Measurements from ENCODE around the gene LAGE3. TPM values are rescaled to one million over a fixed set of nuclear protein-coding genes. Genes with fewer than 3 reads are reported as not detected.

Gene LAGE3
- total and polyA plus RNA-seq, 2 experiments from 2014 or later = 32.2 to 49.4 TPM

GRCh38 chrX:154439841-154440240 lies 39.2 kb downstream of the LAGE3 start:
- H3K27ac ChIP-seq = no peak overlapping the region
- H4K20me1 ChIP-seq (ENCODE audit: insufficient read depth, poor library complexity, severe bottlenecking) = no peaks in the 10 kb centered on the region
- DNase-seq (ENCODE audit: low spot score) = no peak
- H3K4me2 ChIP-seq = no peak overlapping the region
- H3K36me3 ChIP-seq (replicated peaks; ENCODE audit: insufficient read depth, low read depth) = no peaks in the 10 kb centered on the region
- no peaks in the 10 kb centered on the region for H3K4me1 ChIP-seq (ENCODE audit: insufficient read depth)
- TF ChIP-seq EZH2 (IDR thresholded peaks at IDR 0.05; ENCODE audit: borderline replicate concordance) (no peak), CTCF (IDR thresholded peaks at IDR 0.05; ENCODE audit: poor library complexity) (no peak), EZH2phosphoT487 (IDR thresholded peaks at IDR 0.05; ENCODE audit: low read depth, severe bottlenecking, unreplicated experiment) (no peak)
- H2AFZ ChIP-seq = no peak overlapping the region
- H3K79me2 ChIP-seq = peaks cover 33% of the 10 kb centered on the region
- 91% methylated on average over 14 of the region's 18 CpGs for WGBS (ENCODE audit: low lambda C conversion rate, missing lambda C conversion rate)
- H3K27me3 ChIP-seq = no peaks in the 10 kb centered on the region
- H3K9me3 ChIP-seq (ENCODE audit: low read depth) = no peaks in the 10 kb centered on the region
- H3K9me2 ChIP-seq (replicated peaks; ENCODE audit: insufficient read depth) = no peaks in the 10 kb centered on the region
- H3K4me3 ChIP-seq = no peak overlapping the region

GRCh38 chrX:154437971-154438893 lies 40.8 kb downstream of the LAGE3 start:
- no peaks in the 10 kb centered on the region for H3K36me3 ChIP-seq (replicated peaks; ENCODE audit: insufficient read depth, low read depth)
- no peaks in the 10 kb centered on the region for H3K4me1 ChIP-seq (ENCODE audit: insufficient read depth)
- TF ChIP-seq EZH2 (IDR thresholded peaks at IDR 0.05; ENCODE audit: borderline replicate concordance) (no peak), EZH2phosphoT487 (IDR thresholded peaks at IDR 0.05; ENCODE audit: low read depth, severe bottlenecking, unreplicated experiment) (no peak), CTCF (IDR thresholded peaks at IDR 0.05; ENCODE audit: poor library complexity) (no peak)
- H3K79me2 ChIP-seq = peaks cover 28% of the 10 kb centered on the region
- WGBS (ENCODE audit: low lambda C conversion rate, missing lambda C conversion rate) = 67% methylated on average over 28 of the region's 28 CpGs
- no peaks in the 10 kb centered on the region for H3K9me3 ChIP-seq (ENCODE audit: low read depth)
- no peaks in the 10 kb centered on the region for H3K27me3 ChIP-seq
- H3K9me2 ChIP-seq (replicated peaks; ENCODE audit: insufficient read depth) = no peaks in the 10 kb centered on the region
- peak overlapping the region; percentile 49 for H3K4me3 ChIP-seq
- DNase-seq (ENCODE audit: low spot score) = no peak
- no peak overlapping the region for H2AFZ ChIP-seq
- H3K27ac ChIP-seq = no peak overlapping the region
- H4K20me1 ChIP-seq (ENCODE audit: insufficient read depth, poor library complexity, severe bottlenecking) = no peaks in the 10 kb centered on the region
- H3K4me2 ChIP-seq = peak overlapping the region; percentile 74

GRCh38 chrX:154436983-154437752 lies 41.9 kb downstream of the LAGE3 start, which contains the start of gene GDI1:
GDI1 (plus strand) TSS chrX:154437154; CDS start chrX:154437255, 101 bp downstream.
- Histone ChIP-seq H3K9me3 (ENCODE audit: low read depth) (no peaks in the 10 kb centered on the region), H2AFZ (no peak within 1 kb of the TSS), H3K36me3 (replicated peaks; ENCODE audit: insufficient read depth, low read depth) (no peaks in the 10 kb centered on the region), H3K27ac (peak within 1 kb of the TSS; percentile 95), H3K27me3 (no peaks in the 10 kb centered on the region), H4K20me1 (ENCODE audit: insufficient read depth, poor library complexity, severe bottlenecking) (no peaks in the 10 kb centered on the region), H3K79me2 (peaks cover 28% of the 10 kb centered on the region), H3K9me2 (replicated peaks; ENCODE audit: insufficient read depth) (no peaks in the 10 kb centered on the region), H3K4me3 (peak within 1 kb of the TSS; percentile 49), H3K4me2 (peak within 1 kb of the TSS; percentile 74), H3K4me1 (ENCODE audit: insufficient read depth) (no peaks in the 10 kb centered on the region)
- TF ChIP-seq EZH2phosphoT487 (IDR thresholded peaks at IDR 0.05; ENCODE audit: low read depth, severe bottlenecking, unreplicated experiment) (no peak), EZH2 (IDR thresholded peaks at IDR 0.05; ENCODE audit: borderline replicate concordance) (no peak), CTCF (IDR thresholded peaks at IDR 0.05; ENCODE audit: poor library complexity) (no peak)
- DNase-seq (ENCODE audit: low spot score) = peak; percentile 61
- 49% methylated on average over 19 of the region's 93 CpGs for WGBS (ENCODE audit: low lambda C conversion rate, missing lambda C conversion rate)

All from hepatocyte (in vitro differentiated cells).